Right atrium auricular region (tissue), 2 donors: ENCODE measurements around the gene AFAP1L1. TPM values are rescaled to one million over a fixed set of nuclear protein-coding genes. Genes with fewer than 3 reads are reported as not detected.

ENCODE experiments used
- DNase-seq: peaks from one replicate; pipeline ENCODE4 v3.0.0-alpha.2; 2019; ENCODE audit warnings: low spot score
- H3K27ac ChIP-seq, 2 donors: fragments of 200-600 bp; sonication (generic); 1 replicate in 1 of 2; 2 replicates in 1 of 2; pipeline ENCODE4 v1.5.1; 2016 to 2019
- H3K27me3 ChIP-seq, 2 donors: fragments of 200-600 bp; sonication (generic); one replicate each; pipeline versions ENCODE4 v1.5.1 to v1.6.0; 2017 to 2019
- H3K36me3 ChIP-seq: fragments of 200-600 bp; sonication (generic); one replicate; pipeline ENCODE4 v1.5.1; 2016
- H3K4me1 ChIP-seq, 2 donors: fragments of 200-600 bp; sonication (generic); one replicate each; pipeline versions ENCODE4 v1.5.1 to v1.6.0; 2017 to 2019
- H3K4me3 ChIP-seq, 2 donors: fragments of 200-600 bp; sonication (generic); 1 replicate in 1 of 2; 2 replicates in 1 of 2; pipeline ENCODE4 v1.5.1; 2017 to 2019; ENCODE audit warnings: mild to moderate bottlenecking in 1 of 2, moderate library complexity in 1 of 2
- H3K9me3 ChIP-seq, 2 donors: fragments of 200-600 bp; sonication (generic); one replicate each; pipeline ENCODE4 v1.5.1; 2019
- CTCF ChIP-seq, 2 donors: fragments of 200-600 bp; sonication (generic); IDR thresholded peaks; one replicate each; pipeline ENCODE4 v1.5.1; 2019; ENCODE audit warnings: antibody characterized with exemption in 2 of 2
- total RNA-seq, 2 donors: library from RNA; depleted of rRNA; stranded (reverse); fragments of >200 nt; gene quantifications; one replicate each; pipeline ENCODE4 v1.1.0, GENCODE V29; 2016

The AFAP1L1 gene
- total RNA-seq, 2 donors from 2014 or later: 45.6 to 48.9 TPM

GRCh38 chr5:149345892-149346222, 74.2 kb downstream of the AFAP1L1 start:
- Histone ChIP-seq H3K4me1 (peaks cover 0 to 35% of the 10 kb centered on the region in 2 donors), H3K27me3 (no peaks in the 10 kb centered on the region), H3K27ac (peak overlapping the region; percentile 83 to 86), H3K36me3 (peaks cover 41% of the 10 kb centered on the region), H3K4me3 (peak overlapping the region; percentile 79 to 81), H3K9me3 (no peaks in the 10 kb centered on the region)
- no peak for TF ChIP-seq CTCF (IDR thresholded peaks at IDR 0.05)
- DNase-seq: no peak

- H3K4me1 ChIP-seq: peaks cover 0 to 35% of the 10 kb centered on the region in 2 donors
- no peak overlapping the region for H3K27ac ChIP-seq
- no peaks in the 10 kb centered on the region for H3K9me3 ChIP-seq
- peaks cover 49% of the 10 kb centered on the region for H3K36me3 ChIP-seq
- no peak for TF ChIP-seq CTCF (IDR thresholded peaks at IDR 0.05)
- no peak overlapping the region for H3K4me3 ChIP-seq
- H3K27me3 ChIP-seq: no peaks in the 10 kb centered on the region
- no peak for DNase-seq
Observed at GRCh38 chr5:149348518-149348917, 76.9 kb downstream of the AFAP1L1 start.

- no peaks in the 10 kb centered on the region for H3K9me3 ChIP-seq
- no peaks in the 10 kb centered on the region for H3K27me3 ChIP-seq
- no peak overlapping the region for H3K27ac ChIP-seq
- H3K4me3 ChIP-seq: no peak overlapping the region
- peaks cover 0 to 30% of the 10 kb centered on the region in 2 donors for H3K4me1 ChIP-seq
- H3K36me3 ChIP-seq: peaks cover 49% of the 10 kb centered on the region
- no peak for DNase-seq
- TF ChIP-seq CTCF (IDR thresholded peaks at IDR 0.05): no peak
Observed at GRCh38 chr5:149349382-149349781, 77.7 kb downstream of the AFAP1L1 start.

- Histone ChIP-seq H3K4me3 (no peak overlapping the region), H3K27me3 (no peaks in the 10 kb centered on the region)
Observed at GRCh38 chr5:149352169-149352568, 80.5 kb downstream of the AFAP1L1 start.

GRCh38 chr5:149353911-149354310, 82.3 kb downstream of the AFAP1L1 start:
- peaks cover 0 to 12% of the 10 kb centered on the region in 2 donors for H3K4me1 ChIP-seq
- no peak overlapping the region for H3K27ac ChIP-seq
- no peak for DNase-seq
- no peak overlapping the region for H3K4me3 ChIP-seq
- peaks cover 40% of the 10 kb centered on the region for H3K36me3 ChIP-seq
- H3K9me3 ChIP-seq: no peaks in the 10 kb centered on the region
- no peak for TF ChIP-seq CTCF (IDR thresholded peaks at IDR 0.05)
- no peaks in the 10 kb centered on the region for H3K27me3 ChIP-seq

More at GRCh38 chr5:149352169-149352568, 80.5 kb downstream of the AFAP1L1 start:
- DNase-seq: no peak
- peaks cover 0 to 11% of the 10 kb centered on the region in 2 donors for H3K4me1 ChIP-seq
- H3K27ac ChIP-seq: no peak overlapping the region
- TF ChIP-seq CTCF (IDR thresholded peaks at IDR 0.05): no peak
- H3K36me3 ChIP-seq: peaks cover 49% of the 10 kb centered on the region
- H3K9me3 ChIP-seq: no peaks in the 10 kb centered on the region

GRCh38 chr5:149355688-149356087, 84.0 kb downstream of the AFAP1L1 start:
- Histone ChIP-seq H3K27ac (no peak overlapping the region), H3K4me1 (peaks cover 0 to 12% of the 10 kb centered on the region in 2 donors), H3K9me3 (no peaks in the 10 kb centered on the region), H3K36me3 (peaks cover 22% of the 10 kb centered on the region), H3K27me3 (no peaks in the 10 kb centered on the region), H3K4me3 (no peak overlapping the region)
- no peak for TF ChIP-seq CTCF (IDR thresholded peaks at IDR 0.05)
- no peak for DNase-seq
